K562 (cell line): ENCODE results near the gene CWF19L1. TPM values are rescaled to one million over a fixed set of nuclear protein-coding genes. Genes with fewer than 3 reads are reported as not detected.
A peak's percentile ranks its signal among the peaks of the same experiment; 100 is the strongest.

Source experiments
- BCL6 ChIP-seq: fragments of 250-450 bp; sonication (Bioruptor Pico); IDR thresholded peaks from 2 replicates; pipeline ENCODE4 v1.4.0; 2020
- EGR1 ChIP-seq: fragments of 450-650 bp; conservative IDR thresholded peaks from 2 replicates; pipeline ENCODE4 v1.6.1; 2017; ENCODE audit warnings: mild to moderate bottlenecking
- FOSL1 ChIP-seq: fragments of 200-800 bp; sonication (Bioruptor generic); conservative IDR thresholded peaks from 2 replicates; pipeline ENCODE4 v1.6.1; 2016; ENCODE audit warnings: missing genetic modification characterization, missing compliant biosample characterization
- MIER1 ChIP-seq: fragments of 450-650 bp; IDR thresholded peaks from 2 replicates; pipeline ENCODE4 v1.6.1; 2016; ENCODE audit warnings: antibody characterized with exemption, mild to moderate bottlenecking, low read depth
- NBN ChIP-seq: fragments of 450-650 bp; IDR thresholded peaks from 2 replicates; pipeline ENCODE4 v1.6.1; 2016; ENCODE audit warnings: low read depth, mild to moderate bottlenecking
- NUFIP1 ChIP-seq: fragments of 450-650 bp; IDR thresholded peaks from 2 replicates; pipeline ENCODE4 v1.6.1; 2018; ENCODE audit not compliant: partially characterized antibody
- PCBP2 ChIP-seq: fragments of 200-400 bp; formaldehyde crosslinking; IDR thresholded peaks from 2 replicates; pipeline ENCODE4 v1.6.1; 2018; ENCODE audit warnings: low read length, low read depth, mild to moderate bottlenecking, moderate library complexity; ENCODE audit not compliant: poor library complexity, severe bottlenecking
- POLR2H ChIP-seq: IDR thresholded peaks from 2 replicates; pipeline ENCODE4 v1.6.1; 2016; ENCODE audit warnings: missing genetic modification characterization, low read depth, mild to moderate bottlenecking, control low read depth, missing compliant biosample characterization, moderate library complexity
- SMARCC2 ChIP-seq: fragments of 450-650 bp; IDR thresholded peaks from 2 replicates; pipeline ENCODE4 v1.6.1; 2017; ENCODE audit warnings: antibody characterized with exemption, moderate library complexity, mild to moderate bottlenecking, low read depth
- SREBF2 ChIP-seq: sonication (generic); formaldehyde crosslinking; IDR thresholded peaks from 2 replicates; pipeline ENCODE4 v1.4.0; 2020; ENCODE audit warnings: mild to moderate bottlenecking, missing genetic modification reagents
- ZBED1 ChIP-seq: IDR thresholded peaks from 2 replicates; pipeline ENCODE4 v1.6.1; 2014
- ZFPM2 ChIP-seq: fragments of 250-450 bp; sonication (Bioruptor Pico); IDR thresholded peaks from 2 replicates; pipeline ENCODE4 v1.5.1; 2022; ENCODE audit warnings: mild to moderate bottlenecking
- ZNF165 ChIP-seq: fragments of 250-450 bp; sonication (Bioruptor Pico); IDR thresholded peaks from 2 replicates; pipeline ENCODE4 v1.4.0; 2020; ENCODE audit warnings: borderline replicate concordance
- ZNF695 ChIP-seq: fragments of 450-650 bp; formaldehyde crosslinking; IDR thresholded peaks from 2 replicates; pipeline ENCODE4 v1.4.0; 2020; ENCODE audit warnings: mild to moderate bottlenecking, moderate library complexity
- polyA plus RNA-seq, 8 experiments: library from polyadenylated mRNA; depleted of rRNA in 4 of 8; stranded (reverse) in 5 of 8; unstranded in 3 of 8; fragments of >200 nt; fragmentation: Nextera tagmentation in 2 of 8; fragmentation: Illumina TruSeq in 1 of 8; extraction: Ambion mirVana in 2 of 8; extraction: Trizol in 1 of 8; gene quantifications; 2 replicates each; pipeline versions ENCODE4 v1.2.1 to v1.2.3, GENCODE V29; 2011 to 2014; ENCODE audit warnings: inconsistent platforms in 1 of 8, missing spikeins in 1 of 8
- total RNA-seq, 7 experiments: library from RNA; depleted of rRNA in 6 of 7; stranded (reverse); fragments of >200 nt in 6 of 7; fragmentation: Illumina TruSeq in 2 of 7; extraction: Trizol in 2 of 7; gene quantifications; 2 replicates each; pipeline versions ENCODE4 v1.2.1 to v1.2.3, GENCODE V29; 2011 to 2021; ENCODE audit warnings: low replicate concordance in 1 of 7
- TF ChIP-seq, protein P1 (sequence below): fragments of 250-450 bp; sonication (Bioruptor Pico); IDR thresholded peaks from 2 replicates; pipeline ENCODE4 v1.8.0; 2022; ENCODE audit warnings: inconsistent platforms, mild to moderate bottlenecking, moderate library complexity, borderline replicate concordance
- TF ChIP-seq, protein P2 (sequence below): IDR thresholded peaks from 2 replicates; pipeline ENCODE4 v1.6.1; 2011; ENCODE audit warnings: borderline replicate concordance, low read depth, mild to moderate bottlenecking, moderate library complexity, low read length; ENCODE audit not compliant: insufficient read depth, poor library complexity, severe bottlenecking

Gene CWF19L1
- total and polyA plus RNA-seq, 9 of the 15 experiments (the other 6 are each of a cell fraction or from before 2014, with no cell fraction given) = 19.5 to 49.9 (median 30.9) TPM

DNA sequence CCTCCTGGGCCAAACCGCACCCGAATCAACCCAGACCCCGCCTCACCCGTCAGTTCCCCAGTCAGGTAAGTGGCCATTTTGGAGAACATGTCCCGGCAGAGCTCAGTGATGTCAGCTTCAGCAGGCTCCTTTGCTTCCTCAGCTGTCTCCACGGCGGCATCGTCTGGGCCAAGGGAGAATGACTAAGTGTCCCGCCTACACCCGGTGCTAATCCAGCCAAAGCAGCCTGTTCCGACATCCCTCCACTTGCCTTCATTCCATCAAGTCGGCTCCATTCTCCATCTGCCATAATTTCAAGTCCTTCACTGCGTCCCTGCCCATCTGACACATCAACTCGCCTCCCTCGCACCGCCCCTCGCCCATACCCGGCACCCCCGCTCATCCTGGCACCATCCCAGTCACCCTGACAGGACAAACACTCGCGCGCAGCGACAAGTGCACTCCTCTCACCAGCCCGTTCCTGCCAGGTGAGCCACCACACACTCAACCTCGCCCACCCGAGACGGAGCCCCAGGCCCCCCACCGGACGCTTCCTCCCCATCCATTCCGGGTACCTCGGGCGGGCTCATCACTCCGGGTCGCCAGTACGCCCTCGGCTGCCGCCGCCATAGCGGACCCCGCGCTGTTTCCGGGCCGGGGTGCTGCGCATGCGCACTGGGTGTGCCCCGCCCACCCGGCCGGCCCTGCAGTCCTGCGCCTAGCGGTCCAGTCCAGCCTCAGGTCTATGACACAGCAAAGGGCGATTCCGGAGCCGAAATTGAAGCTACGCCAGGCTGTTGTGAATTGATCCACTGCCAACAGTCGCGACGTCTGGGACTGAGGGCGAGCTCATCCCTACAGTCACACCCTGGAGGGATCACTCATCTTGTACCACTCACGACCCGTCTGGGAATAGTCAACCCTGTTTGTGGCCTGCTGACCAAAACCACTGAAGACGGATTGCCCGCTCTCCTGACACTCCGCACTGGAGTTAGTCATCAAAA lies 18.9 kb upstream of the CWF19L1 start, which contains the start of gene BLOC1S2 (continued):
- TF ChIP-seq ZNF695 (CRISPR knock-in tag) (no peak), EGR1 (peak; percentile 58), NUFIP1 (no peak), POLR2H (tag) (peak; percentile 67; the same call in 1 of the 2 replicates), ZFPM2 (CRISPR knock-in tag) (no peak), ZNF165 (no peak), SREBF2 (CRISPR knock-in tag) (no peak), PCBP2 (no peak), ZBED1 (no peak), BCL6 (CRISPR knock-in tag) (no peak), NBN (no peak), SMARCC2 (no peak), FOSL1 (tag) (peak; percentile 59), MIER1 (no peak)
- TF ChIP-seq, protein P1, sequence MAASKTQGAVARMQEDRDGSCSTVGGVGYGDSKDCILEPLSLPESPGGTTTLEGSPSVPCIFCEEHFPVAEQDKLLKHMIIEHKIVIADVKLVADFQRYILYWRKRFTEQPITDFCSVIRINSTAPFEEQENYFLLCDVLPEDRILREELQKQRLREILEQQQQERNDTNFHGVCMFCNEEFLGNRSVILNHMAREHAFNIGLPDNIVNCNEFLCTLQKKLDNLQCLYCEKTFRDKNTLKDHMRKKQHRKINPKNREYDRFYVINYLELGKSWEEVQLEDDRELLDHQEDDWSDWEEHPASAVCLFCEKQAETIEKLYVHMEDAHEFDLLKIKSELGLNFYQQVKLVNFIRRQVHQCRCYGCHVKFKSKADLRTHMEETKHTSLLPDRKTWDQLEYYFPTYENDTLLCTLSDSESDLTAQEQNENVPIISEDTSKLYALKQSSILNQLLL = no peak
- TF ChIP-seq, protein P2, sequence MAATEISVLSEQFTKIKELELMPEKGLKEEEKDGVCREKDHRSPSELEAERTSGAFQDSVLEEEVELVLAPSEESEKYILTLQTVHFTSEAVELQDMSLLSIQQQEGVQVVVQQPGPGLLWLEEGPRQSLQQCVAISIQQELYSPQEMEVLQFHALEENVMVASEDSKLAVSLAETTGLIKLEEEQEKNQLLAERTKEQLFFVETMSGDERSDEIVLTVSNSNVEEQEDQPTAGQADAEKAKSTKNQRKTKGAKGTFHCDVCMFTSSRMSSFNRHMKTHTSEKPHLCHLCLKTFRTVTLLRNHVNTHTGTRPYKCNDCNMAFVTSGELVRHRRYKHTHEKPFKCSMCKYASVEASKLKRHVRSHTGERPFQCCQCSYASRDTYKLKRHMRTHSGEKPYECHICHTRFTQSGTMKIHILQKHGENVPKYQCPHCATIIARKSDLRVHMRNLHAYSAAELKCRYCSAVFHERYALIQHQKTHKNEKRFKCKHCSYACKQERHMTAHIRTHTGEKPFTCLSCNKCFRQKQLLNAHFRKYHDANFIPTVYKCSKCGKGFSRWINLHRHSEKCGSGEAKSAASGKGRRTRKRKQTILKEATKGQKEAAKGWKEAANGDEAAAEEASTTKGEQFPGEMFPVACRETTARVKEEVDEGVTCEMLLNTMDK = peak; percentile 50
